Prostate gland (tissue), 2 donors: ENCODE data around the gene SLC38A8.

ENCODE experiments used
- POLR2AphosphoS5 ChIP-seq: sonication (generic); formaldehyde crosslinking; IDR thresholded peaks from one replicate; pipeline ENCODE4 v1.6.1; 2017; ENCODE audit warnings: antibody characterized with exemption
- TF ChIP-seq, protein P1 (sequence below), 4 experiments: fragments of 200-600 bp in 2 of 4; fragments of 450-650 bp in 2 of 4; sonication (generic) in 2 of 4; IDR thresholded peaks; 1 replicate in 3 of 4; 2 replicates in 1 of 4; pipeline ENCODE4 v1.5.1; 2016 to 2019; ENCODE audit warnings: antibody characterized with exemption in 4 of 4, mild to moderate bottlenecking in 2 of 4, moderate library complexity in 2 of 4

DNA sequence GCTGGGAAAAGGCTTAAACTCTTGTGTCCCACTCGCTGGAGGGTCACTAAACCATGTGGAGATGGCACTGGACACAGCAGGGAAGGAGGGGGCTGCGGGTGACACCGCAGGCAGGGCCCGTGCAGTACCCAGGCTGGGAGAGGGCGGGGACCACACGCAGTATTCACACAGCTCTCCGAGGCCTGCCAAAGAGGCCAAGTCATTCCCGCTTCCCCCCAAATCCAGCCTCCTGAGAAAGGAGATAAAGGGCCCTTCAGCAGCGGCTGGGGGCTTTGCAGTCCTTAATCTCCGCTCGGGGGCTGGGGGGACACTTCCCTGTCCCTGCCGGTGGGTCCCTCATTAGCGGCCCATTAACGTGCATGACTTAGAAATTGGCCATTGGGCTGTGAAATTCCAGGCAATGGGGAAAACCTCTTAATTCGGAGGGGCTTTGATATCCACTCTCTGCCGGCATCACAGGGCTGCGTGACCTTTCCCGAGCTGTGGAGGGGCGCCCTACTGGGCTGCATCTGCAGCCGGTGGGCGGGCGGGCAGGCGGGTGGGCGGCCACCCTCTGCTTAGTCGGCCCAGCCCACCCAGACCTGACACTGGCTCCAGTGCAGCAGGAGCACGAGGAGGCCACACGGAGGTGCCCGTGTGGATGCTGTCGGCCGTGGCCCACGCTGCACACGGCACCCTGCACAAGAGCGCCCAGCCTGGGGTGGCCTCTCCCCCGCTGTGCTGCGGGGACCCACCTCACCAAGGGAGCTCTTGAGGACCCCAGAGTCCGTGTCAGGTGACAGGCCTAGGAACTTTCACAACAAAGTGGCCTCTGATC is 2.6 kb upstream of the SLC38A8 start:
- TF ChIP-seq, protein P1, sequence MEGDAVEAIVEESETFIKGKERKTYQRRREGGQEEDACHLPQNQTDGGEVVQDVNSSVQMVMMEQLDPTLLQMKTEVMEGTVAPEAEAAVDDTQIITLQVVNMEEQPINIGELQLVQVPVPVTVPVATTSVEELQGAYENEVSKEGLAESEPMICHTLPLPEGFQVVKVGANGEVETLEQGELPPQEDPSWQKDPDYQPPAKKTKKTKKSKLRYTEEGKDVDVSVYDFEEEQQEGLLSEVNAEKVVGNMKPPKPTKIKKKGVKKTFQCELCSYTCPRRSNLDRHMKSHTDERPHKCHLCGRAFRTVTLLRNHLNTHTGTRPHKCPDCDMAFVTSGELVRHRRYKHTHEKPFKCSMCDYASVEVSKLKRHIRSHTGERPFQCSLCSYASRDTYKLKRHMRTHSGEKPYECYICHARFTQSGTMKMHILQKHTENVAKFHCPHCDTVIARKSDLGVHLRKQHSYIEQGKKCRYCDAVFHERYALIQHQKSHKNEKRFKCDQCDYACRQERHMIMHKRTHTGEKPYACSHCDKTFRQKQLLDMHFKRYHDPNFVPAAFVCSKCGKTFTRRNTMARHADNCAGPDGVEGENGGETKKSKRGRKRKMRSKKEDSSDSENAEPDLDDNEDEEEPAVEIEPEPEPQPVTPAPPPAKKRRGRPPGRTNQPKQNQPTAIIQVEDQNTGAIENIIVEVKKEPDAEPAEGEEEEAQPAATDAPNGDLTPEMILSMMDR (IDR thresholded peaks at IDR 0.05): no peak
- no peak for TF ChIP-seq POLR2AphosphoS5
